HG02763 (cell line): ENCODE measurements around the gene TMEM14A.
"Not testable (repeated sequence)": the region's sequence is repeated elsewhere in the genome, so short reads cannot be mapped to it uniquely, and the experiment has no call there.

Experiments used
- ATAC-seq: cut with Tn5 transposase; IDR thresholded peaks from one replicate; pipeline ENCODE4 v1.9.1; 2021; ENCODE audit warnings: mild to moderate bottlenecking, moderate library complexity; ENCODE audit not compliant: unreplicated experiment

The TMEM14A gene

DNA sequence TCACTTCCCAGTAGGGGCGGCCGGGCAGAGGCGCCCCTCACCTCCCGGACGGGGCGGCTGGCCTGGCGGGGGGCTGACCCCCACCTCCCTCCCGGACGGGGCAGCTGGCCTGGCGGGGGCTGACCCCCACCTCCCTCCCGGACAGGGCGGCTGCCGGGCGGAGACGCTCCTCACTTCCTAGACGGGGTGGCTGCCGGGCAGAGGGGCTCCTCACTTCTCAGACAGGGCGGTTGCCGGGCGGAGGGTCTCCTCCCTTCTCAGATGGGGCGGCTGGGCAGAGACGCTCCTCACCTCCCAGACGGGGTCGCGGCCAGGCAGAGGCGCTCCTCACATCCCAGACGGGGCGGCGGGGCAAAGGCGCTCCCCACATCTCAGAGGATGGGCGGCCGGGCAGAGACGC, 15.0 kb upstream of the TMEM14A start:
- ATAC-seq: not testable (repeated sequence)

DNA sequence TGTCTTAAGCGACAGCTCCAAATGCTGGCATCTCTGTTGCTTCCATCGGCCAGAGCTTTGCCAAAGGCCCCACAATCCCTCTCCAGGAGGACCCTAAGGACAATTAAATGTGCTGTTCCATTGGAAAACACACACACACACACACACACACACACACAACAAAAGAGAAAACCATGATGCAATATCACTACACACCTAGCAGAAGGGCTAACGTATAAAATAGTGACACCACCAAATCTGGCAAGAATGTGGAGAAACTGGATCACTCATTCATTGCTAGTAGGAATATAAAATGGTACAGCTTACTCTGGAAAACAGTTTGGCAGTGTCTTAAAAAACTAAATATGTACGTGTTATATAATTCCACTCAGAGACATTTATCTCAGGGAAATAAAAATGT, 13.0 kb upstream of the TMEM14A start:
- ATAC-seq: no peak

DNA sequence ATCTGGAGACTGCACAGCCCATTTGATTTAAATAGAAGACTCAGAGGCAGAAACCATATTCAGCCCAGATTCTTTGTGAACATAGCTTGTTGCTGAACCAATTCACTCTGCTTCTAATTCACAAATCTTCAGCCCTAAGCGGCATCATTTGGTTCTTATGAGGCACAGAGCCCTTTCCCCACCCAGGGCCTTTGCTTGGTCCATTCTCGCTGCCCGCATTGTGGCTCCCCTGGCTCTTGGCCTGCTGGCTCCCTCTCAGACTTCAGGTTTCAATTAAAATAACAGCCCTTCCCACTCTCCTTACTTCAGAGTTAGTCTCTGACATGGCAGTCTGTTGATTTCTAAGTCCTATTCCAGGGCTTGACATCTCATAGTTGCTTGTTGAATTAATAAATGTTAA, 9.4 kb upstream of the TMEM14A start:
- no peak for ATAC-seq

DNA sequence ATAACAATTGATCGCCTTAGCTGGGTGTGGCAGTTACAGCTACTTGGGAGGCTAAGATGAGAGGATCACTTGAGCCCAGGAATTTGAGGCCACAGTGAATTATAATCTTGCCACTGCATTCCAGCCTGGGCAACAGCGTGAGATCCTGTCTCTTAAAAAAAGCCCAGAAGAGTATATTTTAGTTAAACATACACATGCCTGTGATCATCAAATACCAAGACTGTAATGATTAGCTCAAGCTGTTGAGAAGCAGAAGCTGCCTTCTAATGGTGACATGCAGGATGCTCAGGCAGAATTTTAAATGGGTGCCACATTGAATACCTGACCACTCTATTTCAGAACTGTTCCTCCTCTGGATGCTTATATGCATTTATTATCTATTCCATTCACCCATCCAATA, 8.9 kb upstream of the TMEM14A start:
- ATAC-seq: no peak

DNA sequence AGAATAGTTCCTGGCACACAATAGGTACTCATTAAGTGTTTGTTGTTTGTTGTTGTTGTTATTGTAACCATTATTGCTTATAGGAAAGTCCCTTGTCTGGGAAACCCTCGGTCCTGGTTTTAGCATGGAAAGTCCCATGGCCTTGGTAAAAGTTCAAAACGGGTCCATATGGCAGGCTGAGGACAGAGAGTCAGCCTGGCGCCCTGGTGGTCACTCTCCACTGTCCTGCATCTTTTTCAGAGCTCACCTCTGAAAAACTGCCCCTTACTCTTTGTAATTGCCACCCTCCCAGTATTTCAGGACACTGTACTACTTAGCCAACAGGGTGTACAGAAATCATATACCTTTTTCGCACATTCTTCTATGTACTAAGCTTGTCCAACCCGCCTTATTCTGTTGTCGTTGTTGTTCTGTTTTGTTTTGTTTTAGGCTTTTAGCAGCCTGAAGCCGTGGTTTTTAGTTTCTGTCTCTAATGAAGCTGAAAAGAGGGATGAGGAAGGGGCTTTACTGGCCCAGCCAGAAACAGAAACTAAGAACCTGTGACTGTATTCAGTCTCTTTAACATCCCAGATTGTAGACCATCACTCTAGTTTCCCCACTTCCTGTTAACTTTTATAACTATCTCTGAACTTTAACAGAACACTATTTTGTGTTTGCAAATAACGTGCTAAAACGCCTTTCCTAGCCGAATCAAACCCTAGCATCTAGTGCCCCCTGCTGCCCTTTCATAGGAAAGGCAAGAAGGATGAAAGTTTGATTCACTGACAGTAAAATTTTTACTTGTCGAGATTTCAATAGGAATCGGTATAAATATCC, 7.6 kb upstream of the TMEM14A start:
- ATAC-seq: peak; percentile 30

DNA sequence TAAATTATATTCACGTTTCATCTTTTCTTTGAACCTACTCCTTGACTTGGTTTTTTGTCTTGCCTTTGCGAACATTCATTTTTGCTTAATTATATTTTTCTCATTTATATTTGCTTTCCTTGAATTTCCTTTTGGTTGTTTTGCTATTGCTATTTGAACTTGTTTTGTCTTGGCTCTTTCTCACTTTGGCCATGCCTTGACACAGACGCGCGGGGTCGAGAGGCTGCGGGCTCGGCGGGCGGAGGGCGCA, 7.1 kb upstream of the TMEM14A start:
- ATAC-seq: no peak

DNA sequence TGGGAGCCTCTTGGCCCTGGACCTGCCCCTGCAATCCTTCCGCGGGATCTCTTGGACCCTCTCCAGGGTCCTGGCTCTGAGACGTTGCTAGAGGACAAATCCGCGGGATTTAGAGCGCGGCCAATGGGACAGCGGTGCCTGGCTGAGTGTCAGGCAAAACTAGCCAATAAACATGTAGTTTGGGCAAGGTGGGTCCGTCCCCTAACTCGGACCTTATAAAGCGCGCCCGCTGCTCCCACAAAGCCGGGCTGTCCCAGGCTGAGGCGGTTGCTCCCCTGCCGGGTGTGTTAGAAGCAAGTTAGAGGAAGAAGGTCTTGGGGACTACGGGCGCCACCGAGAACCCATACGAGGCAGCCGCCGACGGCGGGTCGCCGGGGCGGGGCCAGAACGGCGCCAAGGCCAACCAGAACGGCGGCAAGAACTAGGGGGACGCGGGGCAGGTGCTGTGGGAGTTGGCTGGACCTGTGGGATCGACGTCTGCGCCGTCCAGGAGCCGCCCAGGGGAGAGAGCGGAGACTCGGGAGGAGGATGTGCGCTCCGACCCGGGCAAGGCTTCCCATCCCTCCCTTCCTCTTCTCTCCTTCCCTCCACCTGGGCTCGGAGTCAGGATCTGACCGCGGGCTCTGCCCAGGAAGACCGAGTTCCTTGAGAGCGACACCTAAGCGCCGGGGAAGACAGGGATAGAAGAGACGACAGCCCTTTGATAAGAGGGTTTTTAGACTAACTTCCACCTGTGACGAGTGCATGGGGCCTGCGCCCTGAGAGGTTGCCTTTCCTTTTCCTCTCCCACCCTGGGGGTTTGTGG, 6.5 kb upstream of the TMEM14A start:
- ATAC-seq: peak; percentile 93

DNA sequence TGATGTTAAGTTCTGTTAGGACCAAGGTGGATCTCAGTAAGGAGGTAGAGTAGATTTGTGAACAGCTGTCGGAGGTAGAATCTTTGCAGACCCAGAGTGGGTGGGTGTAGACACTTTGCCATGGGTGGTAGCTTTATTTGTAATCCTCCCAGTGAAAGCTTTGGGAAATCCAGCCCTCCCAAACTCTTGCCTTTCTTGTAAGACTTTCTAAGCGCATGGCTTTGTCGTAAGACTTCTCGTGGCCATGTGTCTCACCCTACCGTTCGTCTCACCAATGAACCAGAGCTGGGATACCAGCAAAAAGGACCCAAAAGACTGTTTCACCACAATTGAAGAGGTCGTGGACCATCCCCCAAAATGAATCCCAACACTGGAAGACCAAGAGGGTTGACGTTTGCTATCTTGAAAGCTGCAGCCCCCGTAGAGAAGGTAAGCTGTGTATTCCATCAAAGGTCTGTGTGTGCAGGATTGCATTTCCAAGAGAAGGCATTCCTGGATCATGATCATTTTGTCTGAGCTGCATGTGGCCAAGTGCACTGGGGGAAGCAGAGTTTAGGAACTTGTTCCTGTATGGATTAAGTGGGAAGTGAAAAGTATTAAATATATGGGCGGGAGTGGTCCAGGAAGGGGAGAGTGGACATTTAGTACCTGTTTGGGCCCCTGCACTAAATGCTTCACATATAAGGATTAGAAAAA, 5.8 kb upstream of the TMEM14A start:
- no peak for ATAC-seq

DNA sequence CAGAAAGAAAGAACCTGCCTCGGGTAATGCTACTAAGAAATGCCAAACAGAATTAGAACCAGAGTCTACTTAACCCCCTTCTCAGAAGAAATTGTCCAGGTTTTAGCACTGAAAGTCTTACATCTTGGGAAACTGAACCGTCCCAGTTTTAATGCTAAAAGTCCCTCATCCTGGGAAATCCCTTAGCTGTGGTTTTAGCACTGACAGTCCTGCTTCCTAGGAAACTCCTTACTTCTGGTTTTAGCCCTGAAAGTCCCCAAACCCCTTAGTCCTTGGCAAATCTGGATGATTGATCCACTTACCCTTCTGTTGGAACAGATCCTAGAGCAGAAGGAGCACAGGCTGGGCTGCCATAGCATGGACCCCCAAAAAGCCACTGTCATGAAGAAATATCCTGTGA, 4.8 kb upstream of the TMEM14A start:
- no peak for ATAC-seq

DNA sequence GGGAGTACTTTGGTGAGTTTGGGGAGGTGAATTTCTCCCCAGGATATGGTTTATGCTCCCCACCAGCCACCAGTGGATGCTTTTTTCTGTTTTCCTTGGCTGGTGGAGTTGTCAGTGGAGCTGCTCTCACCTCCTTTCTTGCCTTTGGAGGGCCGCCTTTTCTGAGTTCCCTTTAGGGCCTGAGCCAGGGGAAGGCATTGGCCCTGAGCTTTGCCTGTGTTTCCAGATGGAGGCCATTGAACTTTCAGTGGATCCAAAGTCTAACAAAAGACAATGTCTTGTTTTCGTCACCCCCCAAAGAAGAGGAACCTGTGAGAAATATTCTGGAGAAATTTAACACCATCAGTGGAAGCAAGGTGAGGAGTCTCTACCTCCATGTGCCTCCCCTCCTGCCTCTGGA, 4.4 kb upstream of the TMEM14A start:
- no peak for ATAC-seq

DNA sequence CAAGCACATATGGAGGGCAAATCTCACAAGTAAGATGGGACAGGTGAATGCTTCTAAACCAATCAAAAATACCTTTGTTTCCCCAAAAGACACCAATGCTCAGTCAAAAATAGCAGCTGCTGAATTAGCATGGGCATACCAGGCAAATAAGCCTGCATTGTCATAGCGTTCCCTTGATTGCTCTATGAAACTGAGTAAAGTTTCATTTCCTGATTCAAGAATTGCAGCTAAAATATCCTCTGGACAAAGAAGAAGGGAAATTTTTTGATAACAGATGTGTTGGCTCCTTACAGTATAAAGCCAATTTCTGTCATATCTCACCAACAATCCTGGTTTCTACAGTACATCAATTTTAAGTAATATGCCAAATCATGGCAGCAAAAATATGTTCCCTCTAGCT, 3.3 kb upstream of the TMEM14A start:
- no peak for ATAC-seq

DNA sequence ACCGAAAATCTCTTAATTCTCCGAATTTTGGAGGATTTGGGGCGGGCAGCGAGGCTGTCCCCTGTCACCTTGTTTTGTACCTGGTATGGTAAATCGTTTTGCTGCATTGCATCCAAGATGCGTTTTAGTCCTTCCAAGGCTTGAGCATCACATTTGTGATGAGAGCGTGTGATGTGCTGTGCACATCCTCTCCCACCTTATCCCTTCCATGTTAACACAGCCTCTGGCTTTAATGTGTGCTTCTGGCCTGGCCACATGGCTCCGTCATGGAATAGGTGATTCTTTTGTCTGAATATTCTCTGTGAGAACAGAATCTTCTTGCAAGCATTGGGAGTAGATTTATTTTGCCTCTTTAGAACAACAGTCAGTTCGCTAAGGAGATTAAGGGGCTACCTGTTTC, 763 bp downstream of the TMEM14A start:
- no peak for ATAC-seq

DNA sequence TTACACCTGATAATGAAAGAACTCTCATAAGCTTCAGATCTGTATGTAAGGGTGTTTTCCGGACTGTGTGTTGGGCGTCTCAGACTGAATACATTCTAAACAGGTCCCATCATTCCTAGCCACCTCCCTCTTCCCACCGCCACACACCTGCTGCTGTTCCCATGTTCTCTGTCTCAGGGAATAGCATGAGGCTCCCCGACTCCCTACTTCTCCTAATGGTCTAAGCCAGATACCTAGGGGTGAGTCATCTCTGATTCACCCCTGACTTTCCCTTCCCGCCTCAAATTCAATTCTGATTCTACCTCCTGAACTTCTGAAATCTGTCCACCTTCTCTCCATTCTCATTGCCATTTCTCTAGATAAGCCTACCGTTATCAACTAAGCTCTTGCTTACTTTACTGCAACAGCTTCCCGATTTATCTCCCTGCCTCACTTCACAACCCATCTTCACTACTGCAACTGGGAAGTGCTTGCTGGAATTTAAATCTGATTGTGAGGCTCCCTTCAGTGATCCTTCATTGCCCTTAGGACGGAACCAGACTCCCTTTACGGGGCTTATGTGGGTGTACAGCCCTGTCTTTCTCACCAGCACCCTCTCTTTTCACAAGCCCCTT, 1.6 kb downstream of the TMEM14A start:
- ATAC-seq: no peak

DNA sequence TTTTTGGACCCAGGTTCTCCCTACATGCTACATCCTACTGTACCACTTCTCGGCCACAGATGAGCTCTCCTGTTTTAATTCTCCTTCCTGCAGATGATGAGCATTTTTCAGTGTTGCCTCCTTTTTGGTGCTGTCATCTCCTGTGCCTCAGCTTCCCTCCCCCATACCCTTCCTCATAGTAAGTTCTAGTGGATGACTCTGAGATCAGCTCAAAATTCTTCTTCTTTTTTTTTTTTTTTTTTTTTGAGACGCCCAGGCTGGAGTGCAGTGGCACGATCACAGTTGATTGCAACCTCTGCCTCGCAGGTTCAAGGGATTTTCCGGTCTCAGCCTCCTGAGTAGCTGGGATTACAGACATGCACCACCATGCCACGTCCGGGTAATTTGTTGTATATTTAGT, 3.8 kb downstream of the TMEM14A start:
- no peak for ATAC-seq

DNA sequence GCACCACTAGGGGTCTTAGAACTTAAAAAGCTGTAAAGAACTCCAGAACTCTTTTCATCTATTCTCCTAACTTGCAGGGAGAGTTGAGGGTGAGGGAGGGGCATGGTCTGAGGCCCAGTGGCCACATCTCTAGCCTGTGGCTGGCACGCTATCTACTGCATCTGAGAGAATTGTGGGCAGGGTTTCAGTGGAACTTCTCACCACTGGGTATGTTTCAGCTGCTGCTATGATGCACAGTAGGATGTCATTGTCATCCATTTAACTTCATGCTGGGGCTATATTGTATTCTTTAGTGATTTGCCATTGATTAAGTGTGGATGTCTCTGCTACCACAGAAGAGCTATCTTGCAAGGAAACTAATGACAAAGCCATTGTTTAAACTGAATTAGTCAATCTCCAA, 4.5 kb downstream of the TMEM14A start:
- no peak for ATAC-seq

DNA sequence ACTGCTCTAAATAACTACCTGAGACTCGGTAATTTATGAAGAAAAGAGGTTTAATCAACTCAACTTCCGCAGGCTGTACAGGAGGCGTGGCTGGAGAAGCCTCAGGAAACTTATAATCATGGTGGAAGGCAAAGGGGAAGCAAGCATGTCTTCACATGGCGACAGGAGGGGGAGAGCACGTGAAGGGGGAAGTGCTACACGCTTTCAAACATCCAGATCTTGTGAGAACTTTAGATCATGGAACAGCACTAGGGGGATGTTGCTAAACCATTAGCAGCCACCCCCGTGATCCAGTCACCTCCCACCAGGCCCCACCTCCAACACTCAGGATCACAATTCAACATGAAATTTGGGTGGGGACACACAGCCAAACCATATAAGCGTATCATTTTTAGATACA, 5.7 kb downstream of the TMEM14A start:
- not testable (repeated sequence) for ATAC-seq

DNA sequence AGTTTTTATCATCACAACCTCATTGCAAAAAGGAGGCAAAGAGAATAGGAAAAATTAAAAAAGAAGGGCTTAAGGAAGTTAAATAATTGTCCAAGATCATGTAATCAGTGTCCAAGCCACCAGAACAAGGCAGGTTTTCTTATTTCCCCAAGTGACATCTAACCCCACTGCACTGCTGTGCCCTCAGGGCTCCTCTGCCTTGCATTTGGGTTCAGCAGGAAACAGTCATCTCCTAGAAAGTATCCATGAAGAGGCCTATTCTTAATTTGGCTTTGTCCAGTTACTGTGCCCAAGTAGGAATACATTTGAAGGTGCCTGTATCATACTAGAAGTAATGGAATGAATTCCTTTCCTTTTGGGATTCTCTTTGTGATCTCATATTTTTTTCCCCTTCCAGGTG, 10.5 kb downstream of the TMEM14A start:
- no peak for ATAC-seq

DNA sequence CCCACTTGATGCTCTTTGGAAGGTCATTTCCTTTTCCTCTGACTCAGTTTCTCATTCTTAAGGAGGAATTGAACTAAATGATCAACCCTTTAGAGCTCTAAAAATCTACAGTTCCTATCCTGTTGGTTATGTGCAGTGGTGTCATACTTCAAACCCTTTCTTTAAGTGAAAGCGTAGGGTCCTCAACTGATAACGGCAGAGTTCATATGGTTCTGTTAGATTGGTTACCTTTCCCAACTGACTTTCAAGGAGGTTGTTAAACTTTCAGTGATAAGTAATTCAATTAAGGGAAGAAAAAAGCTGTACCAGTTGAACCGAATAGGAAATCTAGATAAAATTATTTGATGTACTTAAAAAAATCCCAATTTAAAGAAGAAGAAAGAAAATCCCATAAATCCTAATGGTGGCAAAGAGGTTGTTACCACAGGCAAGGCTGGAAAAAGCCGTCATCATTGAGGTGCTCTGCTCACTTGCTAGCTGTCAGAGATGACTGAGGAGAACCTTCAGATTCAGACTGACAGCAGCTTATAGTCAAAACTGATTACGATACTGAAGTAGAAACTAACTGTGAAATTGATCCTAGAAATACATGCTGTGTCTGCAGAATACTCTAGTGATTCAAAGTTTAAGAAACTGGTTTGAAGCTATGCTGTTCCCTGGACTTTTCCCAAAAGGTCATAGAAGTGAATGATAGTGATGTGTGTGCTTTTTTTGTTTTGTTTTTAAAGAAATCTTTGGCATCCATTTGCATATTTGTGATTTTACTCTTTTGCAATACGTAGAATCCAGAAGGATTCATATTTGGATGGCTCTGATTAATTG, 16.2 kb downstream of the TMEM14A start:
- ATAC-seq: no peak

DNA sequence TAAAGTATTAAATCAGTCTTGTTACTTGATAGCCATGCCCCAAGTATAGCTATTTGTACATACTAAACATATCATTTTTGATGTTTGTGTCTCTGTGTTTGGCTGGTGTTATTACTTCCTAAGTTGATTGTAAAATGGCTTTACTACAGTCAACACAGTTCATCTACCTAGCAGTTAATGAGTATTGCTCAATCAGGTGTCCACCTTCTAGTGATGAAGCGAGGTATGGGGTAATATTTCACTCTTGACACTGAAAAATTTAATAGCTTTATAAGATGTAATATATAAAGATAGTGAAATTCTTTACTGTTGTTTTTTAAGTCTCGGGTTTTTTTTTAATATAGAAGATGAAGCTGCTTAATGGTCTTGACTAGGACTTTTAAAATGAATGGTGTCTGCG, 18.9 kb downstream of the TMEM14A start:
- ATAC-seq: no peak

DNA sequence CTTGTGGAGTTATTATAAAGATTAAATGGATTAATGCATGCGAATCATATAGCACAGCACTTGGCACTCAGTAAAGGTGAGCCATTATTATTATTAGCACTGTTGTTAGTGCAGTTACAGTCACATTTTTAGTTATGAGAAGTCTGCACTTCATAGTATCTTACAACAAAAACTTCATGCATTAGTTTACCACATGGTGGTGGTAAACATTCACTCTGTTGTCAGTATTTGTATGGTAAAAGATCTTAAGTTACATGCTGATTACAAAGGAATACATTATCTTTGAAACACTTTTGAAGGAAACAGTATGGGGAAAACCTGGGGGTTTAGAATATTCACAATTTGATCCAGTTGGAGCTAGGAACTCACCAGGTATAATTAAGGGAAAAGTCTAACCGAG, 20.8 kb downstream of the TMEM14A start:
- no peak for ATAC-seq

DNA sequence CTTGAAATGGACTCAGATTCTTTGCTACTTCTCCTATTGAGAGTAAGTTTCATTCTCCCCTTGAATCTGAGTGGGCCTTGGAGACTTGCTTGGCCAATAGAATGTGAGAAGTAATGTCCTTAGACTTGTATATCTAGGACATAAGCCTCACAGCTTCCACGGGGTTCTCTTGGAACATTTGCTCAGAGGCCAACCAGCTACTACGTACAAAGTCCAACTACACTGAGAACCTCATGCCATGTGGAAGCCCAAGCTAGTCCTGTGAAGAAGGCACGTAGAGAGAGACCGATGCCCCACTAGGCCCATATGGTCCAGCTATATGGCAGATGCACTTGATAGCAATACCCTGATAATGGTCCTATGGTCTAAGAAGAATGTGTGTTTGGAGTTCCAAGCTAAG, 22.9 kb downstream of the TMEM14A start:
- no peak for ATAC-seq
